Uterus (tissue), 2 donors: ENCODE results near the gene SMIM41.

Source experiments
- CTCF ChIP-seq, 4 experiments: fragments of 200-600 bp in 2 of 4; fragments of 450-650 bp in 2 of 4; sonication (generic) in 2 of 4; IDR thresholded peaks; one replicate each; pipeline ENCODE4 v1.5.1; 2016 to 2019; ENCODE audit warnings: antibody characterized with exemption in 4 of 4, mild to moderate bottlenecking in 2 of 4, moderate library complexity in 1 of 4
- POLR2A ChIP-seq, 2 donors: fragments of 450-650 bp; IDR thresholded peaks; one replicate each; pipeline ENCODE4 v1.6.1; 2016; ENCODE audit warnings: antibody characterized with exemption in 2 of 2, mild to moderate bottlenecking in 1 of 2, moderate library complexity in 1 of 2

DNA sequence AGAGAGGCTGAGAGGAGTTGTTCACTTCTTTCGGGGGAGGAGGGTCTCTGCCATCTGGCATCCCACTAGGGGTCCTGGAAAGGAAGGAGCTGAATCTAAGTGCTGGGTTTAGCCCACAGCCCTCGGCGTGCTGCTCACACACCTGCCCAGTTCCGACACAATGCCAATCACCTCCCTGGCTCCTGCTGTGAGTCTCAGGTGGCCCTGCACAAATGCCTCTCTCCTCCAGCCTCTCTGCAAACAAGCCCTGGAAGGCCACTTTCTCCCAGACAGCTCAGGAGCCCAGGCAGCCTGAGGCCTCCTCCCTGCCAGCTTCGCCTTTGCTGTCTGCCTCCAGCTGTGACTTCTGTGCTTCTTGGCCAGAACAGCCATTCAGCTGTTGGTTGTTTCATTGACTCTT lies 51.2 kb downstream of the SMIM41 start:
- TF ChIP-seq CTCF (IDR thresholded peaks at IDR 0.05) = no peak
- TF ChIP-seq POLR2A (IDR thresholded peaks at IDR 0.05) = no peak
